ENCODE measurements around the gene TRMT11. TPM values are rescaled to one million over a fixed set of nuclear protein-coding genes. Genes with fewer than 3 reads are reported as not detected.
"Not testable (repeated sequence)": the region's sequence is repeated elsewhere in the genome, so short reads cannot be mapped to it uniquely, and the experiment has no call there.

The TRMT11 gene
- total RNA-seq, 1 donor, result 35.2 TPM

- no peaks in the 10 kb centered on the region for H3K27me3 ChIP-seq (ENCODE audit: insufficient read depth, low read length)
- H3K4me3 ChIP-seq (ENCODE audit: low read length), result no peak overlapping the region
- no peaks in the 10 kb centered on the region for H3K9me3 ChIP-seq (ENCODE audit: low read depth, low read length)
- peaks cover 6% of the 10 kb centered on the region for H3K4me1 ChIP-seq (ENCODE audit: insufficient read depth, low read length)
Measured at GRCh38 chr6:126039284-126039683, 52.9 kb downstream of the TRMT11 start.

GRCh38 chr6:126040394-126040793, 54.1 kb downstream of the TRMT11 start:
- Histone ChIP-seq H3K27me3 (ENCODE audit: insufficient read depth, low read length) (no peaks in the 10 kb centered on the region), H3K9me3 (ENCODE audit: low read depth, low read length) (no peaks in the 10 kb centered on the region), H3K4me3 (ENCODE audit: low read length) (no peak overlapping the region), H3K4me1 (ENCODE audit: insufficient read depth, low read length) (peaks cover 6% of the 10 kb centered on the region)

- Histone ChIP-seq H3K9me3 (ENCODE audit: low read depth, low read length) (no peaks in the 10 kb centered on the region), H3K27me3 (ENCODE audit: insufficient read depth, low read length) (no peaks in the 10 kb centered on the region), H3K4me3 (ENCODE audit: low read length) (no peak overlapping the region), H3K4me1 (ENCODE audit: insufficient read depth, low read length) (peaks cover 6% of the 10 kb centered on the region)
Measured at GRCh38 chr6:126040826-126041225, 54.5 kb downstream of the TRMT11 start.

GRCh38 chr6:126041516-126041915, 55.2 kb downstream of the TRMT11 start:
- Histone ChIP-seq H3K9me3 (ENCODE audit: low read depth, low read length) (no peaks in the 10 kb centered on the region), H3K4me1 (ENCODE audit: insufficient read depth, low read length) (peaks cover 6% of the 10 kb centered on the region), H3K4me3 (ENCODE audit: low read length) (no peak overlapping the region), H3K27me3 (ENCODE audit: insufficient read depth, low read length) (no peaks in the 10 kb centered on the region)

DNA sequence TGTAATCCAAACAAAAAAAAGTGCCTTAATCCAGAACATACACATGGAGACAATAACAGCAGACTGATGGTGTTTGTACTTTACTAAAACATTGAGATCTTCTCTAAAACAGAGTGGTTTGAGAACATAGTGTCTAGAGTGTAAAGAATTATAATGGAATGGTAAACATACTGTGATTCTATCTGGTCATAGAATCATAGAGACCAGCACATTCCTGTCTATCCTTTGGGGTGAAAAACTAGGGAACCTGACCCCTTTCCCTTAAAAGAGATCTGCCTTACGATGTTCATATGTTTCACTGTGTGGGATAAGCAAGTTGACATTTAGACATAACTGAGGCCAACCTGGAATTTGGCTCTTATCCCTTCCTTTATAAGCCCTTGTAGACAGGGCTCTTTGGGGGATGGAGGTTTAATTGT, 55.7 kb downstream of the TRMT11 start:
- H3K27me3 ChIP-seq (ENCODE audit: insufficient read depth, low read length), result no peaks in the 10 kb centered on the region
- peaks cover 6% of the 10 kb centered on the region for H3K4me1 ChIP-seq (ENCODE audit: insufficient read depth, low read length)
- no peaks in the 10 kb centered on the region for H3K9me3 ChIP-seq (ENCODE audit: low read depth, low read length)
- no peak overlapping the region for H3K4me3 ChIP-seq (ENCODE audit: low read length)

- Histone ChIP-seq H3K9me3 (ENCODE audit: low read depth, low read length) (no peaks in the 10 kb centered on the region), H3K27me3 (ENCODE audit: insufficient read depth, low read length) (no peaks in the 10 kb centered on the region), H3K4me3 (ENCODE audit: low read length) (no peak overlapping the region), H3K4me1 (ENCODE audit: insufficient read depth, low read length) (no peaks in the 10 kb centered on the region)
Measured at GRCh38 chr6:126047648-126048047, 61.3 kb downstream of the TRMT11 start.

DNA sequence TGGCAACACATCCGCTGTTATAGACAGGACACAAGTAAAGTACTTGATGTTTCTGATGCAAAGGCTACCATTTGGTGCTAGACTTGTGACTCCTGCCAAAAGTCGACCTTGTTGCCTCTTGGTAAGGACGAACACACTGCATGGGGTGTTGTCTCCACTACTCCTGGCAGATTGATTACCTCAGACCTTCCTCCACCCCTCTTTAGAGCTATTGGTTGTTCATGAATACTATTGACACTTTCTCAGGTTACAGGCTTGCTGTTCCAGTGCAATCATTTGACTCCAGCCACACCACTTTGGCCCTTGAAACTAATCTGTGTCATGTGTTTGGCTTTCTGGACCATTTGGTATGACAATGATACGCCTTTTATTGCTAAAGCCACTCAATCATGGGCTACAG, 62.3 kb downstream of the TRMT11 start:
- H3K4me1 ChIP-seq (ENCODE audit: insufficient read depth, low read length), result no peaks in the 10 kb centered on the region
- H3K9me3 ChIP-seq (ENCODE audit: low read depth, low read length), result no peaks in the 10 kb centered on the region
- no peak overlapping the region for H3K4me3 ChIP-seq (ENCODE audit: low read length)
- no peaks in the 10 kb centered on the region for H3K27me3 ChIP-seq (ENCODE audit: insufficient read depth, low read length)

- no peak overlapping the region for H3K4me3 ChIP-seq (ENCODE audit: low read length)
- H3K27me3 ChIP-seq (ENCODE audit: insufficient read depth, low read length), result no peaks in the 10 kb centered on the region
- no peaks in the 10 kb centered on the region for H3K4me1 ChIP-seq (ENCODE audit: insufficient read depth, low read length)
- H3K9me3 ChIP-seq (ENCODE audit: low read depth, low read length), result no peaks in the 10 kb centered on the region
Measured at GRCh38 chr6:126050795-126051194, 64.5 kb downstream of the TRMT11 start.

DNA sequence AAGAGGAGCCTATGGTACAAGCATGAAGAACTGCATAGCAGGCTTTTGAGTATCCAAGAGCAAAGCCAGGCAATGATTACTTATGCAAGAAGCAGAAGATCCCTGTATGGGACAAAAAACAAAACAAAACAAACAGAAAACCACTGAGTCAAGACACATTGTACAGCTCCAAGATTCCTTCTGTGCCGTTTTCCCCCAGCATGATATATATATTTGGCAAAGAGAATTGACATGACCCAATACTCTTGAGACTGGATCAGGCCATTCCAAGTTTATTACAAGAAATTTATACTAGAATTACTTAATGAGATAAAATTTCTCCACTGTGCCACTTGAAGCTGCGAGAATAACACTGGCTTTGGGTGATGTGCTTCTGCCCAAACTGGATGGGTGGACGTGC, 65.5 kb downstream of the TRMT11 start:
- H3K27me3 ChIP-seq (ENCODE audit: insufficient read depth, low read length), result no peaks in the 10 kb centered on the region
- no peaks in the 10 kb centered on the region for H3K4me1 ChIP-seq (ENCODE audit: insufficient read depth, low read length)
- no peaks in the 10 kb centered on the region for H3K9me3 ChIP-seq (ENCODE audit: low read depth, low read length)
- no peak overlapping the region for H3K4me3 ChIP-seq (ENCODE audit: low read length)

DNA sequence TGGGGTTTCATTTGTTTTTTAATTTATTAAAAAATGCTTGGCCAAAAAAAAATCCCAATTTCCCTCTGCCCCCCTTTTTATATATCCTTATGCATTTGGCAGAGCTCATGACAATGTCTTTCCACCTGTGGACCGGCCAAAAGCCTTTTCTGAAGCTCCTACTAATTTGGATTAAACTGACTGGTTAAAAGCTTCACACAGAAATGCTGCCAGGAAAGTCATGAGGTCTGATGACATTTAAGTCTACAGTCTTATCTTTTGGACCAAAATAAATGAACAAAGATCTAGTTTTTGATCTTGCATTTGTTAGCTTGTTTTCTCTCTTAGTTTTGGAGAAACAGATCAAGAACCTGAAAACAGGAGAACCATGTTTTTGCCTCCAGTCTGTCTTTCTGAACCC, 66.1 kb downstream of the TRMT11 start:
- no peaks in the 10 kb centered on the region for H3K27me3 ChIP-seq (ENCODE audit: insufficient read depth, low read length)
- H3K4me3 ChIP-seq (ENCODE audit: low read length), result no peak overlapping the region

GRCh38 chr6:126054258-126054702, 67.9 kb downstream of the TRMT11 start:
- Histone ChIP-seq H3K9me3 (ENCODE audit: low read depth, low read length) (no peaks in the 10 kb centered on the region), H3K4me1 (ENCODE audit: insufficient read depth, low read length) (no peaks in the 10 kb centered on the region), H3K4me3 (ENCODE audit: low read length) (no peak overlapping the region), H3K27me3 (ENCODE audit: insufficient read depth, low read length) (no peaks in the 10 kb centered on the region)

More for the DNA sequence above, 66.1 kb downstream of the TRMT11 start:
- Histone ChIP-seq H3K9me3 (ENCODE audit: low read depth, low read length) (no peaks in the 10 kb centered on the region), H3K4me1 (ENCODE audit: insufficient read depth, low read length) (no peaks in the 10 kb centered on the region)

DNA sequence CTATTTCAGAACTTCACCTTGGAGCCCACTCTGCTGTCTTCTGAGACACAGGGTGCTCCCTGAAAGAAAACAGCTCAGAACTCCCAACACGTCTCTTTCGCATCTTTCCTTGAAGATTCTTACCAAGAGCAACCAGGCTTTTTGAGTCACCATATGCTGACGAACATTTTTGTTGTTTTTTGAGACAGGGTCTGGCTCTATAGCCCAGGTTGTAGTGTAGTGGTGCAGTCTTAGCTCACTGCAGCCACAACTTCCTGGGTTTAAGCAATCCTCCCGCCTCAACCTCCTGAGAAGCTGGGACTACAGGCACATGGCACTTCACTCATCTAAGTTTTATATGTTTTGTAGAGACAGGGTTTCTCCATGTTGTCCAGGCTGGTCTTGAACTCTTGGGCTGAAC, 68.5 kb downstream of the TRMT11 start:
- Histone ChIP-seq H3K4me1 (ENCODE audit: insufficient read depth, low read length) (no peaks in the 10 kb centered on the region), H3K27me3 (ENCODE audit: insufficient read depth, low read length) (no peaks in the 10 kb centered on the region), H3K9me3 (ENCODE audit: low read depth, low read length) (no peaks in the 10 kb centered on the region), H3K4me3 (ENCODE audit: low read length) (no peak overlapping the region)

GRCh38 chr6:126055449-126055848, 69.1 kb downstream of the TRMT11 start:
- Histone ChIP-seq H3K9me3 (ENCODE audit: low read depth, low read length) (no peaks in the 10 kb centered on the region), H3K4me1 (ENCODE audit: insufficient read depth, low read length) (no peaks in the 10 kb centered on the region), H3K4me3 (ENCODE audit: low read length) (no peak overlapping the region), H3K27me3 (ENCODE audit: insufficient read depth, low read length) (no peaks in the 10 kb centered on the region)

GRCh38 chr6:126056355-126057004, 70.1 kb downstream of the TRMT11 start:
- no peaks in the 10 kb centered on the region for H3K4me1 ChIP-seq (ENCODE audit: insufficient read depth, low read length)
- H3K9me3 ChIP-seq (ENCODE audit: low read depth, low read length), result no peaks in the 10 kb centered on the region
- no peak overlapping the region for H3K4me3 ChIP-seq (ENCODE audit: low read length)
- H3K27me3 ChIP-seq (ENCODE audit: insufficient read depth, low read length), result no peaks in the 10 kb centered on the region

GRCh38 chr6:126058085-126058484, 71.7 kb downstream of the TRMT11 start:
- H3K4me3 ChIP-seq (ENCODE audit: low read length); H3K27me3 ChIP-seq (ENCODE audit: insufficient read depth, low read length); H3K9me3 ChIP-seq (ENCODE audit: low read depth, low read length); H3K4me1 ChIP-seq (ENCODE audit: insufficient read depth, low read length): not testable (repeated sequence)

GRCh38 chr6:126060400-126060799, 74.1 kb downstream of the TRMT11 start:
- H3K27me3 ChIP-seq (ENCODE audit: insufficient read depth, low read length), result no peaks in the 10 kb centered on the region
- H3K4me3 ChIP-seq (ENCODE audit: low read length), result no peak overlapping the region
- H3K4me1 ChIP-seq (ENCODE audit: insufficient read depth, low read length), result no peaks in the 10 kb centered on the region
- H3K9me3 ChIP-seq (ENCODE audit: low read depth, low read length), result no peaks in the 10 kb centered on the region

Measured in mononuclear cell (primary cell).